Myocyte (in vitro differentiated cells): Measurements from ENCODE around the gene ATP6V0B. TPM values are rescaled to one million over a fixed set of nuclear protein-coding genes. Genes with fewer than 3 reads are reported as not detected.

Source experiments
- DNase-seq: peaks from one replicate; pipeline ENCODE4 v3.0.0-alpha.2; 2012; ENCODE audit warnings: low read depth
- total RNA-seq: library from RNA; depleted of rRNA; stranded (reverse); fragments of >200 nt; gene quantifications from 2 replicates; pipeline ENCODE4 v1.2.3, GENCODE V29; 2014

ATP6V0B gene
- total RNA-seq, 1 donor from 2014 or later: 211 TPM

DNA sequence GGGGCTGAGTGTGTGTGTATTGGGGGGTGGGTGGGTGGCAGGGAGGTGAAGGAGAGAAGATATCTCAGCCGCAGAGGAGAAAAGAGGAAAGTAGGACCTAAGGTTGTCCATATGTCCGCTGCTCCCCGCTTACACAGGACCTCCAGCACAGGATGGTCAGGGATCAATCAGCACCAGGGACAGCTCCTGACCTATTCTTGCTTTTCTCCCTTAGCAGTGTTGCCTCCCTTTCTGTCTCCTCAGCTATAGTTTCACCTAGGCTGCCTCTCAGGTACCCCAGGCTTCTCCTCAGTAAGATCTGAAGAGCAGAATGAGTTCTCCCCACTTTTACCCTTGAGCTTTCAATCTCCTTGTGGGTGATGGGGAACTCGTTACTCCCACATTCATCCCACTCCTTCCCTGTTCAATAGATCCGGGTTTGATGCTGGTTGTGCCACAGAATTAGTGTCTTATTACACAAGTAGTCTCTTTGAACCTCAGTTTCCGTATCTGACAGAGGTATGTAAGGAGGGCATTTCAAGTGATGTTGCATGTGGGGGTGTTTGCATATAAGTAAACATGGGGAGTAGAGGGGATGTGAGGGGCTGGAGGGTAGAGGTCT lies 6.3 kb upstream of the ATP6V0B start:
- peak; percentile 52 for DNase-seq

DNA sequence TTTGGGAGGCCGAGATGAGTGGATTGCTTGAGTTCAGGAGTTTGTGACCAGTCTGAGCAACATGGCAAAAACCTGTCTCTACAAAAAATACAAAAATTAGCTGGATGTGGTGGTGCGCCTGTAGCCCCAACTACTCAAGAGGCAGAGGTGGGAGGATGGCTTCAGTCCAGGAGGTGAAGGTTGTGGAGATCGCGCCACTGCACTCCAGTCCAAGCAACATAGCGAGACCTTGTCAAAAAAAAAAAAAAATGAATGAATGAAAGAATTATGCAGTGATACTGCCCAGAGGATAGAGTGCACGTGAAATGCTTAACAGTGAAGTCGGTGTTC lies 5.4 kb upstream of the ATP6V0B start:
- DNase-seq: no peak

DNA sequence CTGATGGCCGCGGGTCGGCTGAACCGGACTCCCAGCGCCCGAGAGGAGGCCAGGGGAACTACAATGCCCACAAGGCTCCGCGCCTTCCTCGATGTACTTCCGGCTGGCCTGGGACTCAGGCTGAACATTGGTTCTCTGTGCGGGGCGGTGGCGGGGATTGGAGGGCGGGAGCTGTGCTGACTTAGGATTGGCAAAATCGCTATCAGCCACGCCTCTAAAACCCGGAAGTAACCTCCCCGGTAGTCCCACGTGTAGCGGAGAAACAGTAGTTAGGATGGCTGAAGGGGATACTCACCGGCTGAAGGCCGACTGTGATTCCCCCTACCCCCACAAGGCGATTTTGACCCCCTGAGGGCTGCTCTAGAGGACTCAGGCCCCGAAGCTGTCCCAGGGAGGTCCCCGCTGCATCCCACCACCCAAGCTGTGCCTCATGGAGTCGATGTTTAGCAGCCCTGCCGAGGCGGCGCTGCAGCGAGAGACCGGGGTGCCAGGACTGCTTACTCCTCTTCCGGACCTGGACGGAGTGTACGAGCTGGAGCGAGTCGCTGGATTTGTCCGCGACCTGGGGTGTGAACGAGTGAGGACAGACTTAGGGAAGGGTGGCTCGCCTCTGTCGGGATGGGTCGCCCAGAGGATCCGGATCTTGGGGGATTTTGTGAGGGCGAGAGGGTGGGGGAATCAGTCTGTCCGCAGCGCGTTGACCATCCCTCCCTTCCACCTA lies 4.9 kb upstream of the ATP6V0B start, which contains the start of gene DPH2:
TSS of gene DPH2 (plus strand) at position 265 of the 721 bp plus-strand sequence. CDS start at position 431, 166 bp downstream.
- DNase-seq: peak; percentile 97

DNA sequence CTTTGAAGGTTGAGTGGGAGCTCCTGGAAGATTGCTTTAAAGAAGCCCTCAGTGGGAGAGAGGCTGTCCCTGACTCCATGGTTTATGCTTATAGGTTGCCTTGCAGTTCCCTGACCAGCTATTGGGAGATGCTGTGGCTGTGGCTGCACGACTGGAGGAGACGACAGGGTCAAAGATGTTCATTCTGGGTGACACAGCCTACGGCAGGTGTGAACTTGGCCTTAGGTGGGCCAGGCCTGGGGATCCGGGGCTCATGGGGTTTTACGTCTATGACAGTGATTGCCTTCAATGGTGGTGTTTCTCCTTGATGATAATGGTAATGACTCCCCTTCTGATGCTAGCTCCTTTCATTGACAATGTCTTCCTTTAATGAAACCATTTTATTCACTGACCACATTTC lies 4.3 kb upstream of the ATP6V0B start:
- no peak for DNase-seq

DNA sequence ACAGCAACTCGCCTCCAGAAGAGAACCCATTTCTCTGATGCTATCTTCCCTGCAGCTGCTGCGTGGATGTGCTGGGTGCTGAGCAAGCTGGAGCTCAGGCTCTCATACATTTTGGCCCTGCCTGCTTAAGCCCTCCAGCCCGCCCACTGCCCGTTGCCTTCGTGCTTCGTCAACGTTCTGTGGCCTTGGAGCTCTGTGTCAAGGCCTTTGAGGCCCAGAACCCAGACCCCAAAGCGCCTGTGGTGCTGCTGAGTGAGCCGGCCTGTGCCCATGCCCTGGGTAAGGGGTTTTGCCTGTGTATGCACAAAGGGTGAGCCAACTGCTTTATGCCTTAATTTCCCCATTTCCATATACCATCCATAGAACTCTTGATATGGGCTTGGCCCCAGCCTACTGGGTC lies 3.8 kb upstream of the ATP6V0B start:
- DNase-seq: no peak

DNA sequence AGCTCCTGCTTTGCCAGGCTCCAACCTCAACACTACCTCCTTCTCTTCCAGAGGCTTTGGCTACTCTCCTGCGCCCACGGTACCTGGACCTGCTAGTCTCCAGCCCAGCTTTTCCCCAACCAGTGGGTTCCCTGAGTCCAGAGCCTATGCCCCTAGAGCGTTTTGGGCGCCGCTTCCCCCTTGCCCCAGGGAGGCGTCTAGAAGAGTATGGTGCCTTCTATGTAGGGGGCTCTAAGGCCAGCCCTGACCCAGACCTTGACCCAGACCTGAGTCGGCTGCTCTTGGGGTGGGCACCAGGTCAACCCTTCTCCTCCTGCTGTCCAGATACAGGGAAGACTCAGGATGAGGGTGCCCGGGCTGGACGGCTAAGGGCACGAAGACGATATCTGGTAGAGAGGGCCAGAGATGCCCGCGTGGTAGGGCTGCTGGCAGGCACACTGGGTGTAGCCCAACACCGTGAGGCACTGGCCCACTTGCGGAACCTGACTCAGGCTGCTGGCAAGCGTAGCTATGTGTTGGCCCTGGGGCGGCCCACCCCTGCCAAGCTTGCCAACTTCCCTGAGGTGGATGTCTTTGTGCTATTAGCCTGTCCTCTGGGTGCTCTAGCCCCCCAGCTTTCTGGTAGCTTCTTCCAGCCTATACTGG lies 3.3 kb upstream of the ATP6V0B start:
- DNase-seq: no peak

DNA sequence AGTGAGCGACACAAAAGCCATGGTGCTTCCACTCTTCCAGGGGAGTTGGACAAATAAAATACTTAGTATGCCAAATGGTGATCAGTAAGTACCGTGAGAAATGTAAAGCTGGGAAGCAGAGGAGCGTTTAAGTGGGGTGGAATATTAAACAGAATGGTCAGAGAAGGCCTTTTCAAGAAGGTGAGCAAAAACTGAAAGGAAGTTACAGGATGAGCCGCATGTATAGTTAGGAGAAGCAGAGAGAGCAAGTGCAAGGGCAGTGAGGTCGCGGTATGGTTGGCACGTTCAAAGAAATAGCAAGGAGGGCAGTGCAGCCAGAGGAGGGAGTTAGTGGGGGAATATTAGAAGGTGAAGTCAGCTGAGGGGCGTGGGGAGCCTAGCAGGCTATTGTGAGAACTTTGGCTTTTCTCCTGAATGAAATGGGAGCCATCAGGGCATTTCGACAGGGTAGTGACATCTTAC lies 748 bp upstream of the ATP6V0B start:
- no peak for DNase-seq

DNA sequence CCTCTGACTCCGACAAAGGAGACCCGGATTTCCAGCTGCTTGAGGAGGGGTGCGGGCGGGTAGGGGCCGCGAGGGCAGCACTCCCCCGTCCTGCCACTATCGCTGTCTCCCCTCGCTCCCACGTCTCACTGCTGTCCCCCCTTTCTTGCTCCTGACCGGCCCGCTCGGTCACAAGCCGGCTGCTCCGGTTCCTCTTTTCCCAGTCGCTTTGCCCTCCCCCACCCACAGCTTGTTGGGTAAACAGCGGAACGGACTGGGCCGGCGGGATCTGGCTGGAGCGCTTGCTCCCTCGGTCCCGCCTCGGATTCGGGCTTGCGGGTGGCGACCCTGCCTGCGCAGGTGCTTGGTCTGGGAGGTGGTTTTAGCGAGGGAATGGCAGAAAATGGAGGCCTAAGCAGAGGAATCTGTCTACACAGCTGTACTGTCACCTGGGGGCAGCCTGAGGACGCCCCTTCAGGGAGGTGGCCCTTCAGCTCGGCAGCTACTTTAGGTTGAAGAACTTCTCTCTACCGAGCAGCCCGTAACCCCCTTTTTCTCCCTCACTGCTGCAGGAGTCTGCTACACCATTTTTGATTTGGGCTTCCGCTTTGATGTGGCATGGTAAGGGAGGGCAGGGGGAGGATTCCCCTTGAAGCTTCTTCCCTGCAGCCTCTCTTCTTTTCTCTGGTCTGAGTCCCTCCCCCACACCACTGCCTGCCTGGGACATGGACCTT lies 645 bp downstream of the ATP6V0B start:
- DNase-seq: peak; percentile 28

DNA sequence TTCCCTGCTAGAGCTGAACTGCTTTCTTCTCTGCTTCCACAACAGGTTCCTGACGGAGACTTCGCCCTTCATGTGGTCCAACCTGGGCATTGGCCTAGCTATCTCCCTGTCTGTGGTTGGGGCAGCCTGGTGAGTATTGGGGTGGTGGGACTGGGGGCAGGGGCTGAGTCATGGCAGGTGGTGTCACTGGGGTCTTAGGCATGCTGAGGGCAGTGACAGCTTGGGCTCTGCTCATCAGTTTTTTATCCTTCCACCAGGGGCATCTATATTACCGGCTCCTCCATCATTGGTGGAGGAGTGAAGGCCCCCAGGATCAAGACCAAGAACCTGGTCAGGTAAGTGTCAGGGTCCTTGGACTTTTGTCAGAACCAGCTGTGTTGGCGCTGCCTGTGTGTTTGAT lies 1.3 kb downstream of the ATP6V0B start:
- DNase-seq: no peak

DNA sequence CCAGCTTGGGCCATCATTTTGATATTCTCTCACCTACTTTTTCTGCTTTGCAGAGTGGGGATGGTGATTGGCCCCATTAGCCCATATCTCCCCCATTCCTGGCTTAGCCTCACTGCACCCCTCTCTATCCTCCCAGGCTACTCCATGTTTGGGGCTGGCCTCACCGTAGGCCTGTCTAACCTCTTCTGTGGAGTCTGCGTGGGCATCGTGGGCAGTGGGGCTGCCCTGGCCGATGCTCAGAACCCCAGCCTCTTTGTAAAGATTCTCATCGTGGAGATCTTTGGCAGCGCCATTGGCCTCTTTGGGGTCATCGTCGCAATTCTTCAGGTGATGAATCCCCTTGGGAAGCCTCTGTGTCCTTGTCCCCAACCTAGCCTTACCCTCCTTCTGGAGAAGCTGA lies 2.1 kb downstream of the ATP6V0B start:
- DNase-seq: no peak

DNA sequence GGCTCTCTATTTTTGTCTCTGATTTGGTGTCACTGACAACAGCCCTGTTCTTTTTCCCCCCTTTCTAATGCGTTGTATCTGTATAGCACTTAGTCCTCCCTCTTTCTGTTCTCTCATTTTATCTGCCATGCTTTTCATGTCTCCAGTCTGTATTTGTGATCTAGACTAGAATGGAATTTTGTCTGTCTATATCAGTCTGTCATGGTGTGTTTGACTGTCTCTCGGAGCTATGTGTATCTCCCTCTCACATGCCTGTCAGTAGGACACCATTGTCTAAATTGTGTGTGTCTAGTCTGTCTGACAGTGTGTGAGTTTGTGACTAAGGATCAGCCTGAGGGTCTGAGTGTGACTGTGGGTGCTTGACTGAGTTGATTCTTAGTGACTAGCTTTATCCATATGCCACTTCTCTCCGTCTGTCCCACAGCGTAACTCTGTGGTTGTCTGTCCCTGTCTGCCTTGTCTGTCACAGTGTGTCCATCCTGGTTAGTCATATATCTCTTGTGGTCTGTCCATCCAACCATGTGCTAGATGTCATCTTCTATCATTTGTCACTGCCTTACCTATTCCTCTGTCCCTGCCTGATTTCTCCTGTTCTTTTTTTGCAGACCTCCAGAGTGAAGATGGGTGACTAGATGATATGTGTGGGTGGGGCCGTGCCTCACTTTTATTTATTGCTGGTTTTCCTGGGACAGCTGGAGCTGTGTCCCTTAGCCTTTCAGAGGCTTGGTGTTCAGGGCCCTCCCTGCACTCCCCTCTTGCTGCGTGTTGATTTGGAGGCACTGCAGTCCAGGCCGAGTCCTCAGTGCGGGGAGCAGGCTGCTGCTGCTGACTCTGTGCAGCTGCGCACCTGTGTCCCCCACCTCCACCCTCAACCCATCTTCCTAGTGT lies 2.9 kb downstream of the ATP6V0B start:
- DNase-seq: no peak

DNA sequence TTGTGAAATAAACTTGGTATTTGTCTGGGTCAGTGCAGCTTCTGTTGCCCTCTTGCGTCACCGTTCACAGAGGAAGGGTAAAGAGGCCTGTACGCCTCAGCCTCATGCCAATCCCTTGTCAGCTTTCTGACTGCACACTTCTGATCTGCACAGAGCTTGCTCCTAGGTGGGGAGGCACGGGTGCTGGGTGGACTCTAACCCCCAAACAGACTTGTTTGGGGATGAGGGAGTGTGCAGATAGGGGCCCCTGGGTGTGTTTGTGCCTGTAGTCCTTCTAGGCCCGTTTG lies 3.4 kb downstream of the ATP6V0B start:
- no peak for DNase-seq

DNA sequence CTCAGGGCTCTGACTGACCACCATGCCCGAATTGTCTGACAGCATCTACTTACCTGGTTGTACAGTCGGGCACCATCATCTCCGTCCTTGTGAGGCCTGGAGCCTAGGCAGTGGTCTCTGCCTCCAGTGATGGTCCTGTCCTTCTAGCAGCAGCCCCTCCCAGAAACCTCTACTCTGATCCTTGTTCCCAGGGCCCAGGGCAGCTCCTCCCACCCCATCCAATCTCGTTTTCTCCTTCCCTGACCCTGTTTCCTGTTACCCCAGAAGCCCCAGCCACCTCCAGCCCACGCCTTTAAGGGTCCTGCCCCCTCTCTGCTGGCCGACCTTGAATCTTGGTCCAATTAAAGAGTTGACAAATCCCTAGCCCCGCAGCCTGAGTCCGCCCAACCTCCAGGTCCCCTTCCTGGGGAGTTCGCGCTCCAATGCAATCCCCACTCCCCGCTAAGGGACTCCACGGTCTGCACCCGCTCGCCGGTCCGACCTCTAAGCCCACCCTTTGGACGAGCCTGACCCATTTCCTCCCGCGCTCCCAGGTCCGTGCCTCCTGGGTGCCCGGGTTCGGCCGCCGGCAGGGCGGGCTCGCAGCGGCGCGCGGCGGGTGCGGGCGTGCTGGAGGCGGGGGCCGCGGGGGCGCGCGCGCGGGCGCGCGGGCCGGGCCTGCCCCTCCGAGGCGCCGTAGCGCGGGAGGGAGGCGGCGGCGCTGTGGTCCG lies 3.9 kb downstream of the ATP6V0B start, which contains the start of gene B4GALT2:
TSS of gene B4GALT2 (plus strand) at position 660 of the 710 bp plus-strand sequence. CDS start 1,951 bp downstream, outside the sequence.
- DNase-seq: peak; percentile 33

DNA sequence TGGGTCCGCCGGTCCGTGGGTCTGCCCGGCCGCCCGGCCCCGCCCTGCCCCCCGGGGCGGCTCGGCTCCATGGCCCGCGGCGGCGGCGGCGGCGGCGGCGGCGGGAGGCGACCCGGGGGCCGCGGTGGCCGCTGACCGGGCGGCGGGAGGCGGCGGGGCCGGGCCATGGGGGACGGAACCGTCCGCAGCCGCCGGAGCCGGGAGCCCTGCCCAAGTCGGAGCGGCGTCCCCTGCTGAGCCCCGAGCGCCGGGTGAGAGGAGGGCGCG lies 4.4 kb downstream of the ATP6V0B start:
- no peak for DNase-seq

DNA sequence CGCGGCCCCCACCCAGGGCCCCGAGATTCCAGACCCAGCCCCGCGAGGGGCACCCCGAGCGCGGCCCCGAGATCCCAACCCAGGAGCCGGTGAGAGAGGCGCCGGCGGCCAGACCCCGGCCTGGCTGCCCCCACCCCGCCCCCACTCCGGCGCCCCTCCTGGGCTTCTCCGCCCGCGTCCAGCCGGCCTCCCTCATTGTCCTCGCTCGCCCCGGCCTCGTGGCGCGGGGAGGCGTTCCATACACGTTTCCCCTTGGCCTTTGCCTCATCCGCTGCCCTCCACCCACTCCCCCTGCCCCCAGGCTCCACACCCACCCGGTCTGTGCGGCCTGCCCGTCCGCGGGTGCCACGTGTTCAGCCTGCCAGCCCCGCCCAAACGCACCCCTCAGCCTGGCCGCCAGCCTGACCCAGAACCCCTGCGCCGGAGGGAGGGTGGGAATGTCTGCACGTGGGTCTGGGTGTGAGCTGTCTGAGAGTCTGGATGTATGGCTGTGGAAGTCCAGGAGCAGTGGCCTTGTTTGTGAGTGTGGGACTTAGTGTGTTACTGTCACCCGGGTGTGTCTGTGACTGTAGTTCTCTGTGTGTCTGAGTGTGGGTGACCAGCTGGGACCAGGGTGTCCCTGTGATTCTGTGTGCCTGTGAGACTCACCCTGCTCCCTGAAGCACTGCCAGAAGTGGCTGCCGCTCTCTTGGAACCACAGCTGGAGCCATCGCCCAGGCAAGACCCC lies 4.9 kb downstream of the ATP6V0B start:
- peak; percentile 65 for DNase-seq

DNA sequence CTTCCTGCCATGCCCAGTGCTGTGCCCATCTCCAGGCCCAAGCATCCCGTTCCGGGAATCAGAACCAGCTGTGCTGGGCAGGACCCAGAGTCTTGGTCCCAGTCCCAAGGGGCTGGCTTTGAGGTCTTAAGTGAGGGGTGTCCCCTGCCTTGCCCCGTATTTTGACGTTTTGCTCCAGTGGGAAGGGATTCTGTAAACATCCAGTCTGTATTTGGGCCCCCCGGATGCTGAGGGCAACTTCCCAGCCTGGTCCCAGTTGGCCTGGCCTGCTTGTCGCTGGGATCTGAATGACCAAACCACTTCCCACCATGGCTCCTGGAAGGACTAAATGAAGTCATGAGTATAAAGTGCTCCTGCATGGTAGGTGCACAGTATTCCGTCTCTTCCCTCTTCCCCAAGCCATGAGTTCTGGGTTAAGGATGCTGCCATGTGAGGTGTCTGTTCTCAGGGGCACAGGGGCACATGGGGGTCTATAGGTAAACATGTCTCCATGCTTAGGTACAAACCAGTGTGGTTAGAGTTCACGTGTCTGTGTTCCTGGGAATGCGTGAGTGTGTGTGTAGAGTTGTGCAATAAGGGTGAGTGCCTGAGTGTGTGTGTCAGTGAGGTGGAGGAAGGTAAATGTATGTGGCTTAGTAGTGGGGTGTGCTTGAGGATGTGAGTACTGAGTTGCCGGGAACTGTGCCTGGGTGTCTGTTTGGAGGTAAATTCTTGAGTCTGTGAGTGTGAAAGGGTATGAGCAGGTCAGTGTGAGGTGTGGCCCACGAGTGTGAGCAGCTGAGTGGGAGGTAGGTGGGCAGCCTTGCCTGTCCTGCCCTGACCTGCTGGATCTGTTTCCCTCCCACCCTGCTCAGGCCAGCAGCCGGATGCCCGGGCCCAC lies 5.7 kb downstream of the ATP6V0B start:
- no peak for DNase-seq

DNA sequence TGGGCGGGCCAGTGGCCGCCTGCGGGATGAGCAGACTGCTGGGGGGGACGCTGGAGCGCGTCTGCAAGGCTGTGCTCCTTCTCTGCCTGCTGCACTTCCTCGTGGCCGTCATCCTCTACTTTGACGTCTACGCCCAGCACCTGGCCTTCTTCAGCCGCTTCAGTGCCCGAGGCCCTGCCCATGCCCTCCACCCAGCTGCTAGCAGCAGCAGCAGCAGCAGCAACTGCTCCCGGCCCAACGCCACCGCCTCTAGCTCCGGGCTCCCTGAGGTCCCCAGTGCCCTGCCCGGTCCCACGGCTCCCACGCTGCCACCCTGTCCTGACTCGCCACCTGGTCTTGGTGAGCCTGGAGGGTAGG lies 6.4 kb downstream of the ATP6V0B start:
- no peak for DNase-seq

DNA sequence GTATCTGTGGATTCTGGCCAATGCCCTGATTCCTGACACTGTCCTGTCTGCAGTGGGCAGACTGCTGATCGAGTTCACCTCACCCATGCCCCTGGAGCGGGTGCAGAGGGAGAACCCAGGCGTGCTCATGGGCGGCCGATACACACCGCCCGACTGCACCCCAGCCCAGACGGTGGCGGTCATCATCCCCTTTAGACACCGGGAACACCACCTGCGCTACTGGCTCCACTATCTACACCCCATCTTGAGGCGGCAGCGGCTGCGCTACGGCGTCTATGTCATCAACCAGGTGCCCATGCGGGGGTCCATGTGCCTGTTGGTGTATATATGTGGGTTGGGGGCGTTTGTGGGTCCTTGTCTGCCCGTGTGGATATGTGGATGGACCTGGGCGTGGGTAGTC lies 6.9 kb downstream of the ATP6V0B start:
- no peak for DNase-seq

DNA sequence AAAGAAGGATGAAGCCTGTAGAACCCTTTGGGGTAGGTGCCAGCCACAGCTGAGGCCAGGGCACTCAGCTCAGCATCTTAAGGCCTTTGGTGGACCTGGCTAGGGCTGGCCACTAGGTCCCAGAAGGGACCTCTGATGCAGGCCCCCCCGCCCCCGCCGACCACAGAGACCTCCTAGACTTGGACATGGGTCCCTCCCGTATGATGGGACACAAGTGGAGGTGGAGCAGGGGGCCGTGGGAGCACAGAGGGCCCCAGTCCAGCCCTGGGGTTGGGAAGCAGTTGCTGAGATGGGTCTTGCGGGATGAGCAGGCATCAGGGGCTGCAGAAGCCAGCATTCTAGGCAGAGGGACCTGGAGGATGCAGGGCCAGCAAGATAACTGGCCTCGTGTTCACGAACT lies 7.5 kb downstream of the ATP6V0B start:
- DNase-seq: no peak
